ENCODE data around the gene RASD2.
A peak's percentile ranks its signal among the peaks of the same experiment; 100 is the strongest.

Gene RASD2

GRCh38 chr22:35543702-35544101, 3.1 kb downstream of the RASD2 start:
- no peaks in the 10 kb centered on the region for H3K9me3 ChIP-seq (ENCODE audit: insufficient read depth, low read depth, low read length)
- H3K27me3 ChIP-seq (ENCODE audit: insufficient read depth, low read length), result peaks cover 55% of the 10 kb centered on the region
- peaks cover 16% of the 10 kb centered on the region for H3K4me1 ChIP-seq (ENCODE audit: insufficient read depth, low read length)
- H3K9ac ChIP-seq (ENCODE audit: low read depth, low read length), result no peak overlapping the region
- no peak overlapping the region for H3K27ac ChIP-seq (ENCODE audit: low read length)
- no peaks in the 10 kb centered on the region for H3K36me3 ChIP-seq (ENCODE audit: insufficient read depth, low read depth, low read length)
- no peak overlapping the region for H3K4me3 ChIP-seq (ENCODE audit: low read length)

GRCh38 chr22:35544189-35544588, 3.6 kb downstream of the RASD2 start:
- Histone ChIP-seq H3K4me3 (ENCODE audit: low read length) (no peak overlapping the region), H3K9ac (ENCODE audit: low read depth, low read length) (no peak overlapping the region), H3K27me3 (ENCODE audit: insufficient read depth, low read length) (peaks cover 50% of the 10 kb centered on the region), H3K4me1 (ENCODE audit: insufficient read depth, low read length) (peaks cover 20% of the 10 kb centered on the region), H3K9me3 (ENCODE audit: insufficient read depth, low read depth, low read length) (no peaks in the 10 kb centered on the region), H3K36me3 (ENCODE audit: insufficient read depth, low read depth, low read length) (no peaks in the 10 kb centered on the region), H3K27ac (ENCODE audit: low read length) (no peak overlapping the region)

- Histone ChIP-seq H3K4me3 (ENCODE audit: low read length) (no peak overlapping the region), H3K4me1 (ENCODE audit: insufficient read depth, low read length) (peaks cover 21% of the 10 kb centered on the region), H3K36me3 (ENCODE audit: insufficient read depth, low read depth, low read length) (no peaks in the 10 kb centered on the region), H3K27ac (ENCODE audit: low read length) (no peak overlapping the region), H3K27me3 (ENCODE audit: insufficient read depth, low read length) (peaks cover 43% of the 10 kb centered on the region), H3K9ac (ENCODE audit: low read depth, low read length) (no peak overlapping the region), H3K9me3 (ENCODE audit: insufficient read depth, low read depth, low read length) (no peaks in the 10 kb centered on the region)
Observed at GRCh38 chr22:35544827-35545226, 4.2 kb downstream of the RASD2 start.

- Histone ChIP-seq H3K27me3 (ENCODE audit: insufficient read depth, low read length) (peaks cover 25% of the 10 kb centered on the region), H3K27ac (ENCODE audit: low read length) (no peak overlapping the region), H3K36me3 (ENCODE audit: insufficient read depth, low read depth, low read length) (no peaks in the 10 kb centered on the region), H3K4me3 (ENCODE audit: low read length) (no peak overlapping the region), H3K9ac (ENCODE audit: low read depth, low read length) (no peak overlapping the region), H3K4me1 (ENCODE audit: insufficient read depth, low read length) (peaks cover 16% of the 10 kb centered on the region), H3K9me3 (ENCODE audit: insufficient read depth, low read depth, low read length) (no peaks in the 10 kb centered on the region)
Observed at GRCh38 chr22:35546886-35547285, 6.3 kb downstream of the RASD2 start.

GRCh38 chr22:35547987-35548721, 7.5 kb downstream of the RASD2 start:
- H3K4me1 ChIP-seq (ENCODE audit: insufficient read depth, low read length), result peaks cover 9% of the 10 kb centered on the region; the same call in 1 of the 2 replicates
- no peak overlapping the region for H3K27ac ChIP-seq (ENCODE audit: low read length)
- H3K36me3 ChIP-seq (ENCODE audit: insufficient read depth, low read depth, low read length), result no peaks in the 10 kb centered on the region
- H3K4me3 ChIP-seq (ENCODE audit: low read length), result no peak overlapping the region
- H3K27me3 ChIP-seq (ENCODE audit: insufficient read depth, low read length), result peaks cover 13% of the 10 kb centered on the region
- H3K9me3 ChIP-seq (ENCODE audit: insufficient read depth, low read depth, low read length), result no peaks in the 10 kb centered on the region
- H3K9ac ChIP-seq (ENCODE audit: low read depth, low read length), result peak overlapping the region; percentile 9; the same call in 1 of the 2 replicates

- Histone ChIP-seq H3K4me1 (ENCODE audit: insufficient read depth, low read length) (peaks cover 9% of the 10 kb centered on the region; the same call in 1 of the 2 replicates), H3K9ac (ENCODE audit: low read depth, low read length) (no peak overlapping the region), H3K9me3 (ENCODE audit: insufficient read depth, low read depth, low read length) (no peaks in the 10 kb centered on the region), H3K27me3 (ENCODE audit: insufficient read depth, low read length) (peaks cover 7% of the 10 kb centered on the region), H3K4me3 (ENCODE audit: low read length) (no peak overlapping the region), H3K36me3 (ENCODE audit: insufficient read depth, low read depth, low read length) (no peaks in the 10 kb centered on the region), H3K27ac (ENCODE audit: low read length) (no peak overlapping the region)
Observed at GRCh38 chr22:35548722-35549112, 8.1 kb downstream of the RASD2 start.

- peaks cover 9% of the 10 kb centered on the region; the same call in 1 of the 2 replicates for H3K4me1 ChIP-seq (ENCODE audit: insufficient read depth, low read length)
- H3K4me3 ChIP-seq (ENCODE audit: low read length), result no peak overlapping the region
- no peak overlapping the region for H3K9ac ChIP-seq (ENCODE audit: low read depth, low read length)
- H3K27me3 ChIP-seq (ENCODE audit: insufficient read depth, low read length), result peaks cover 5% of the 10 kb centered on the region; the same call in 1 of the 2 replicates
- no peak overlapping the region for H3K27ac ChIP-seq (ENCODE audit: low read length)
- H3K36me3 ChIP-seq (ENCODE audit: insufficient read depth, low read depth, low read length), result no peaks in the 10 kb centered on the region
- H3K9me3 ChIP-seq (ENCODE audit: insufficient read depth, low read depth, low read length), result no peaks in the 10 kb centered on the region
Observed at GRCh38 chr22:35549328-35549727, 8.7 kb downstream of the RASD2 start.

GRCh38 chr22:35551549-35552177, 11.0 kb downstream of the RASD2 start:
- Histone ChIP-seq H3K36me3 (ENCODE audit: insufficient read depth, low read depth, low read length) (no peaks in the 10 kb centered on the region), H3K27ac (ENCODE audit: low read length) (no peak overlapping the region), H3K27me3 (ENCODE audit: insufficient read depth, low read length) (no peaks in the 10 kb centered on the region), H3K9me3 (ENCODE audit: insufficient read depth, low read depth, low read length) (no peaks in the 10 kb centered on the region), H3K4me3 (ENCODE audit: low read length) (no peak overlapping the region), H3K4me1 (ENCODE audit: insufficient read depth, low read length) (peaks cover 9% of the 10 kb centered on the region; the same call in 1 of the 2 replicates), H3K9ac (ENCODE audit: low read depth, low read length) (no peak overlapping the region)

GRCh38 chr22:35552196-35552842, 11.7 kb downstream of the RASD2 start:
- Histone ChIP-seq H3K27me3 (ENCODE audit: insufficient read depth, low read length) (no peaks in the 10 kb centered on the region), H3K9me3 (ENCODE audit: insufficient read depth, low read depth, low read length) (no peaks in the 10 kb centered on the region), H3K27ac (ENCODE audit: low read length) (no peak overlapping the region), H3K36me3 (ENCODE audit: insufficient read depth, low read depth, low read length) (no peaks in the 10 kb centered on the region), H3K4me1 (ENCODE audit: insufficient read depth, low read length) (peaks cover 9% of the 10 kb centered on the region; the same call in 1 of the 2 replicates), H3K4me3 (ENCODE audit: low read length) (no peak overlapping the region), H3K9ac (ENCODE audit: low read depth, low read length) (no peak overlapping the region)

- no peaks in the 10 kb centered on the region for H3K9me3 ChIP-seq (ENCODE audit: insufficient read depth, low read depth, low read length)
- H3K9ac ChIP-seq (ENCODE audit: low read depth, low read length), result no peak overlapping the region
- peaks cover 9% of the 10 kb centered on the region; the same call in 1 of the 2 replicates for H3K4me1 ChIP-seq (ENCODE audit: insufficient read depth, low read length)
- H3K27me3 ChIP-seq (ENCODE audit: insufficient read depth, low read length), result no peaks in the 10 kb centered on the region
- no peaks in the 10 kb centered on the region for H3K36me3 ChIP-seq (ENCODE audit: insufficient read depth, low read depth, low read length)
- H3K27ac ChIP-seq (ENCODE audit: low read length), result no peak overlapping the region
- no peak overlapping the region for H3K4me3 ChIP-seq (ENCODE audit: low read length)
Observed at GRCh38 chr22:35552846-35553245, 12.2 kb downstream of the RASD2 start.

GRCh38 chr22:35553341-35553740, 12.7 kb downstream of the RASD2 start:
- no peaks in the 10 kb centered on the region for H3K9me3 ChIP-seq (ENCODE audit: insufficient read depth, low read depth, low read length)
- H3K27ac ChIP-seq (ENCODE audit: low read length), result no peak overlapping the region
- H3K36me3 ChIP-seq (ENCODE audit: insufficient read depth, low read depth, low read length), result no peaks in the 10 kb centered on the region
- H3K4me1 ChIP-seq (ENCODE audit: insufficient read depth, low read length), result peaks cover 5% of the 10 kb centered on the region; the same call in 1 of the 2 replicates
- no peaks in the 10 kb centered on the region for H3K27me3 ChIP-seq (ENCODE audit: insufficient read depth, low read length)
- no peak overlapping the region for H3K9ac ChIP-seq (ENCODE audit: low read depth, low read length)
- no peak overlapping the region for H3K4me3 ChIP-seq (ENCODE audit: low read length)
